ENCODE data around the gene POLR2A. TPM values are rescaled to one million over a fixed set of nuclear protein-coding genes. Genes with fewer than 3 reads are reported as not detected.

Gene POLR2A
- total RNA-seq, 2 experiments from 2014 or later: 491 to 501 TPM

- H3K4me1 ChIP-seq (ENCODE audit: insufficient read depth, low read length): peaks cover 60% of the 10 kb centered on the region
Measured at GRCh38 chr17:7439462-7440112, 44.6 kb upstream of the POLR2A start, which contains the start of gene FGF11. FGF11 (plus strand) TSS chr17:7439512; CDS start chr17:7439621, 109 bp downstream.

GRCh38 chr17:7440113-7440833 is 43.9 kb upstream of the POLR2A start:
- ATAC-seq (ENCODE audit: poor library complexity) (no peak), DNase-seq (peak in 7 of 14 experiments; percentile 14 to 61 (median 34))
- Histone ChIP-seq H3K27ac (ENCODE audit: low read depth in 1 of 2, low read length in 2 of 2) (no peak overlapping the region), H3K9me3 (ENCODE audit: control insufficient read depth in 1 of 2, insufficient read depth in 1 of 2, low read length in 2 of 2) (peaks cover 0 to 16% of the 10 kb centered on the region in 2 experiments), H3K4me1 (ENCODE audit: insufficient read depth, low read length) (peaks cover 64% of the 10 kb centered on the region), H3K27me3 (ENCODE audit: control insufficient read depth in 1 of 2, insufficient read depth in 2 of 2, low read length in 2 of 2) (peaks cover 60 to 68% of the 10 kb centered on the region in 2 experiments), H3K4me3 (ENCODE audit: low read length) (peak overlapping the region; percentile 31), H3K36me3 (ENCODE audit: insufficient read depth, low read length) (no peaks in the 10 kb centered on the region)
- H3K4me1 Mint-ChIP-seq (ENCODE audit: low read depth): peaks cover 48% of the 10 kb centered on the region
- TF ChIP-seq, protein P1, sequence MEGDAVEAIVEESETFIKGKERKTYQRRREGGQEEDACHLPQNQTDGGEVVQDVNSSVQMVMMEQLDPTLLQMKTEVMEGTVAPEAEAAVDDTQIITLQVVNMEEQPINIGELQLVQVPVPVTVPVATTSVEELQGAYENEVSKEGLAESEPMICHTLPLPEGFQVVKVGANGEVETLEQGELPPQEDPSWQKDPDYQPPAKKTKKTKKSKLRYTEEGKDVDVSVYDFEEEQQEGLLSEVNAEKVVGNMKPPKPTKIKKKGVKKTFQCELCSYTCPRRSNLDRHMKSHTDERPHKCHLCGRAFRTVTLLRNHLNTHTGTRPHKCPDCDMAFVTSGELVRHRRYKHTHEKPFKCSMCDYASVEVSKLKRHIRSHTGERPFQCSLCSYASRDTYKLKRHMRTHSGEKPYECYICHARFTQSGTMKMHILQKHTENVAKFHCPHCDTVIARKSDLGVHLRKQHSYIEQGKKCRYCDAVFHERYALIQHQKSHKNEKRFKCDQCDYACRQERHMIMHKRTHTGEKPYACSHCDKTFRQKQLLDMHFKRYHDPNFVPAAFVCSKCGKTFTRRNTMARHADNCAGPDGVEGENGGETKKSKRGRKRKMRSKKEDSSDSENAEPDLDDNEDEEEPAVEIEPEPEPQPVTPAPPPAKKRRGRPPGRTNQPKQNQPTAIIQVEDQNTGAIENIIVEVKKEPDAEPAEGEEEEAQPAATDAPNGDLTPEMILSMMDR (IDR thresholded peaks at IDR 0.05): no peak
- POLR2A ChIA-PET: interaction anchor here (0.7 to 9.0 kb wide), 9 partner anchors 13 to 246 kb away, joined by 3 to 156 read pairs (median 5); partner anchors contain the start of genes POLR2A, SLC35G6, SOX15 and TP53
- peak overlapping the region; percentile 45 for H3K27ac Mint-ChIP-seq
- intact Hi-C loops (cut with DNase I, micrococcal nuclease): no loop called here
- CTCF ChIA-PET: interaction anchor here (0.7 to 1.9 kb wide), 3 partner anchors 44 to 394 kb away, joined by 3 to 5 read pairs (median 3); partner anchors contain the start of gene POLR2A
- H3K36me3 Mint-ChIP-seq (ENCODE audit: low read depth): peaks cover 2% of the 10 kb centered on the region
- no peaks in the 10 kb centered on the region for H3K9me3 Mint-ChIP-seq
- H3K4me3 Mint-ChIP-seq: peak overlapping the region; percentile 88
- H3K27me3 Mint-ChIP-seq: peaks cover 62% of the 10 kb centered on the region

More at GRCh38 chr17:7439462-7440112, 44.6 kb upstream of the POLR2A start, which contains the start of gene FGF11:
- POLR2A ChIA-PET: interaction anchor here (1.0 to 9.0 kb wide), 5 partner anchors 14 to 84 kb away, joined by 3 to 156 read pairs (median 8); partner anchors contain the start of genes POLR2A, SLC35G6 and ZBTB4
- peak within 1 kb of the TSS; percentile 45 for H3K27ac Mint-ChIP-seq
- H3K27me3 Mint-ChIP-seq: peaks cover 59% of the 10 kb centered on the region
- H3K27me3 ChIP-seq (ENCODE audit: control insufficient read depth in 1 of 2, insufficient read depth in 2 of 2, low read length in 2 of 2): peaks cover 54 to 62% of the 10 kb centered on the region in 2 experiments
- peak within 1 kb of the TSS; percentile 39 for H3K4me3 ChIP-seq (ENCODE audit: low read length)
- H3K36me3 ChIP-seq (ENCODE audit: insufficient read depth, low read length): no peaks in the 10 kb centered on the region
- H3K27ac ChIP-seq (ENCODE audit: low read depth in 1 of 2, low read length in 2 of 2): no peak within 1 kb of the TSS
- DNase-seq (peak in 1 of 14 experiments; percentile 27), ATAC-seq (ENCODE audit: poor library complexity) (no peak)
- H3K4me1 Mint-ChIP-seq (ENCODE audit: low read depth): peaks cover 50% of the 10 kb centered on the region
- H3K9me3 ChIP-seq (ENCODE audit: control insufficient read depth in 1 of 2, insufficient read depth in 1 of 2, low read length in 2 of 2): peaks cover 0 to 12% of the 10 kb centered on the region in 2 experiments
- CTCF ChIA-PET: interaction anchor here (1.9 kb wide), 1 partner anchor 84 kb away, joined by 5 read pairs; no protein-coding TSS in a partner anchor
- H3K36me3 Mint-ChIP-seq (ENCODE audit: low read depth): peaks cover 4% of the 10 kb centered on the region
- H3K4me3 Mint-ChIP-seq: peak within 1 kb of the TSS; percentile 88
- intact Hi-C loops (cut with DNase I, micrococcal nuclease): loop anchor here (1.0 to 10.0 kb wide), 7 partner anchors 15 to 392 kb away; partner anchors contain the start of genes CTDNEP1 (in 1 of the 2), EIF5A (in 1 of the 2), ELP5 (in 1 of the 2) and KCTD11 (in 1 of the 2)
- no peaks in the 10 kb centered on the region for H3K9me3 Mint-ChIP-seq
- TF ChIP-seq, protein P1 (IDR thresholded peaks at IDR 0.05): no peak

GRCh38 chr17:7440834-7441195 is 43.4 kb upstream of the POLR2A start:
- DNase-seq (peak in 2 of 14 experiments; percentile 48 to 51), ATAC-seq (ENCODE audit: poor library complexity) (no peak)
- Mint-ChIP-seq H3K27ac (no peak overlapping the region), H3K9me3 (no peaks in the 10 kb centered on the region), H3K36me3 (ENCODE audit: low read depth) (no peaks in the 10 kb centered on the region), H3K27me3 (peaks cover 68% of the 10 kb centered on the region), H3K4me1 (ENCODE audit: low read depth) (peaks cover 51% of the 10 kb centered on the region), H3K4me3 (peak overlapping the region; percentile 45)
- CTCF ChIA-PET: interaction anchor here (0.7 to 1.9 kb wide), 3 partner anchors 44 to 395 kb away, joined by 3 to 5 read pairs (median 3); partner anchors contain the start of gene POLR2A
- Histone ChIP-seq H3K4me3 (ENCODE audit: low read length) (no peak overlapping the region), H3K36me3 (ENCODE audit: insufficient read depth, low read length) (no peaks in the 10 kb centered on the region), H3K4me1 (ENCODE audit: insufficient read depth, low read length) (peaks cover 65% of the 10 kb centered on the region), H3K27me3 (ENCODE audit: control insufficient read depth in 1 of 2, insufficient read depth in 2 of 2, low read length in 2 of 2) (peaks cover 65 to 73% of the 10 kb centered on the region in 2 experiments), H3K9me3 (ENCODE audit: control insufficient read depth in 1 of 2, insufficient read depth in 1 of 2, low read length in 2 of 2) (peaks cover 0 to 21% of the 10 kb centered on the region in 2 experiments), H3K27ac (ENCODE audit: low read depth in 1 of 2, low read length in 2 of 2) (no peak overlapping the region)
- TF ChIP-seq, protein P1 (IDR thresholded peaks at IDR 0.05): no peak
- intact Hi-C loops (cut with DNase I, micrococcal nuclease): no loop called here
- POLR2A ChIA-PET: interaction anchor here (0.7 to 9.0 kb wide), 10 partner anchors 13 to 246 kb away, joined by 3 to 156 read pairs (median 6); partner anchors contain the start of genes ACAP1, POLR2A, SLC35G6 and SOX15

Measured in CD4-positive, alpha-beta T cell (primary cell).